Activated CD4-positive, alpha-beta T cell treated with anti-CD3 and anti-CD28 coated beads for 1 hour (primary cell): Measurements from ENCODE around the gene SRRM1.
"Not testable (repeated sequence)": the region's sequence is repeated elsewhere in the genome, so short reads cannot be mapped to it uniquely, and the experiment has no call there.

Experiments used
- DNase-seq: peaks from one replicate; pipeline ENCODE4 v3.0.0-alpha.2; 2020

Gene SRRM1

GRCh38 chr1:24696041-24696755, 53.1 kb downstream of the SRRM1 start:
- DNase-seq = no peak

- no peak for DNase-seq
Measured at GRCh38 chr1:24696756-24697330, 53.7 kb downstream of the SRRM1 start.

- not testable (repeated sequence) for DNase-seq
Measured at GRCh38 chr1:24697453-24698001, 54.4 kb downstream of the SRRM1 start.

DNA sequence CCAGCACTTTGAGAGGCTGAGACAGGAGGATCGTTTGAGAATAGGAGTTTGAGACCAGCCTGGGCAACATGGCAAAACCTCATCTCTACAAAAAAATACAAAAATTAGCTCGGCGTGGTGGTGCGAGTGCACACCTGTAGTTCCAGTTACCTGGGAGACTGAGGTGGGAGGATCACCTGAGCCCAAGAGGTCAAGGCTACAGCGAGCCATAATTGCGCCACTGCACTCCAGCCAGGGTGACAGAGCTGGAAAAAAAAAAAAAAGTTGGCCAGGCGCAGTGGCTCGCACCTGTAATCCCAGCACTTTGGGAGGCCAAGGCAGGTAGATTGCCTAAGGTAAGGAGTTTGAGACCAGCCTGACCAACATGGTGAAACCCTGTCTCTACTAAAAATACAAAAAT, 55.2 kb downstream of the SRRM1 start:
- DNase-seq = not testable (repeated sequence)

DNA sequence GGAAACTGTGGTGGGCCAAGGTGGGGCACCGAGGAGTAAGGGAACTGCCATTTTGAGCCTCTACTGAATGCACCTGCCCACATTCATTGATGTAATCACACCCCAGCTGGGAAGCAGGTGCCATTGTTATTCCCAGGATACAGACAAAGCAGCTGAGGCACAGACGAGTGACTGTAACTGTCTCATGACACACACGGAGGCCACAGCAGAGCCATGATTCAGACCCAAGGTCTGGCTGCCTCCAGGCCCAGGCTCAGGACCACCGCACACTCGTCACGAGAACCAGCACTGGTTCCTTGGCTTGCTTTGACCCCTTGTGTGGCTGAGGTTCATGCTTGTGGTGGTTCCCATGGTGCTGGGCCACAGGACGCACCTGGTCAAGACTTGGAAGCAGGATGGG, 56.5 kb downstream of the SRRM1 start:
- DNase-seq = no peak

DNA sequence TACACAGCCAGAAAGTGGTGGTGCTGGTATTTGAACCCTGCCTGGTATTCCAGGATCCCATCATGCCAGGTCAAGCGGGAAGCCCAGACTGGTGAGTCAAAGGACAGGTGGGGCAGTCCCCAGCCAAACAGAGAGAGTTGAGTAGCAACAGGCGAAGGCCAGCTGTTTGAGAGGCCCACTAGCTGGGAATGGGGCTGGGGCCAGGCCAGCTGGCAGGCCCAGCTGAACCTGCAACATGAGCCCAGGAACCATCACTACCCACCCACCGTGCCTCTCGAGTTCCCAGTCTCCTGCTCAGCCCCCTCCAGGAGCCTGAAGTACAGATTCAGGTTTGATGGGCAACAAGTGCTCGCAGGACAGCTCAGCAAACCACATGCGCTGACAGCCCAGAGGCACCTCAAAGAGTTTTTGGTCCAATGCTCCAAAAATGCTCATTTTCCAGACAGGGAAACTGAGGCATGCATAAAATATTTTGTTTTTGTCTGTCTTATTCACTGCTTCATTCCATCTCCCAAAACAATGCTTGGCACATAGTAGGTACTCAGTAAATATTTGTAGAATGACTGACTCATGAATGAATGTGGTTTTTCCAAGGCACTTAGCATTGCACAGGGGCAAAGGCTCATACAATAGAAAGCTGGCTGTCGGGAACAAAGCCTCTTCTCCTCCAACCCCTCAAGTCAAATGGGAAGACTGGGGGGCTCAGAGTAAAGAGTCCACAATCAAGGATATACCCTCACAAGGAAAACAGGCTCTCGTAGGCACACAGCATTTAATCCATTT, 59.6 kb downstream of the SRRM1 start:
- DNase-seq = no peak

DNA sequence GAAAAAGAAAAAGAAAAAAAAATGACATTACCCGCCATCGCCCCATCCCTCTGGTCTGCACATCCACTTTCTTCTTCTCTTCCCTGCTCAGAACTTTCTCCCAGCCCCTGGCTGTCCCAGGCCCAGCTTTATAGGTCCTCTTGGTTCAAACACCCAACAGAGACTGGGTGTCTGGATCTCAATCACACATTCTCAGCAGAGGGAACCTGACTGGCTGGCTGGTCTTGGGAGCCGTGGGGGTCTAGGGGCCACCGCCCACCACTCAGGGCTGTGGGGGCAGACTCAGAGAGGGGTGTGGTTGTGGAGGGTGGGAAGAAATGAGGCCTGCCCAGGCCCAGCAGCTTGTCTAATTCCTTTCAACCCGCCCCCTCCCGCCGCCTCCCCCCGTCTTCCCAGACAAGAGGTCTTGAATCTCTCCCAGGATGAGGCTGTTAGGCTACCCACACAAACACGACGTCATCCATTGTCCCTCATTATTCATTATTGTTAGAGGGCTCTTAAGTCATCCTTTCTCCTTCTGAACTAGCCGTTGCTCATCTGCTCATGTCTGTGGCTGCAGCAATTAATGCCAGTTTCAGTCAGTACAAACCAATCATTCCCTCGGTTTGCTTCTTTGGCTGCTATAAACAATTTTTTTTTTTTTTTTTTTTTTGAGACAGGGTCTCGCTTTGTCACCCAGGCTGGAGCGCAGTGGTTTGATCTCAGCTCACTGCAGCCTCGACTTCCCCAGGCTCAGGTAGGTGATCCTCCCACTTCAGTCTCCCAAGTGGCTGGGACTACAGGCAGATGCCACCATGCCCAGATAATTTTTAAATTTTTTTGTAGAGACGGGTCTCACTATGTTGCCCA, 61.5 kb downstream of the SRRM1 start:
- no peak for DNase-seq

DNA sequence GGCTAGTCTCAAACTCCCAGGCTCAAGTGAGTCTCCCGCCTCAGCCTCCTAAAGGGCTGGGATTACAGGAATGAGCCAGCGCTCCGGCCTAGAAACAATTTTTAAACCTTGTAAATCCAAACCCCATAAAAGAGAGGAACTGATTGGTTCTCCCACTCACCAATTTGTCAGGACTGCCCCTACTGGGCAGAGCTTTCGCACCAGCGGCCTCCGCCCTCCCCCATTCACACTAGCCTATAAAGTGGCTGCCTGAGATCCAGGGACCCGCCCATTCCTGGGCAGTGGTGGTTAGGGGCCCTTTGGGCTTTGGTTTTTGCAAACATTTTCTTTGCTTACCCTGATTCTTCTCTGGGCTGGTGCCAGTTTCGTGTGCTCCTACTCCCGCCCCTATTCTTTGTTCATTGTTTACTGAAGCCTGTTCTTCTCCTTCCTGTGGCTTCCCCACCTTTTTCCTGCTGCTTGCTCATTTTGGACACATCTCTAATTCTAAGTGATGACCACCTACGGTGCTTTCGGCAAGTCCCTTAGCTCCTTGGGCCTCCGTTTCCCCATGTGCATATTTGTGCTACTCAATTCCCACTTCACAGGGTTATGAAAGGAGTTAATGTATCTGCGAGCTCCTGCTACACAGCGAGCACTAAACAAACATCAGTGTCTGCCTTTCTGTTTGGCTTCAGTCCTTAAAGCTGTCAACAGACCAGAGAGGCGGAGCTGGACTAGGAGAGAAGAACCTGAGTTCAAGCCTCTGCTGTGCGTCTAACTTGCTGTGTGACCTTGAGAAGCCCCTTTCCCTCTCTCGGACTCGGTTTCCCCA, 62.4 kb downstream of the SRRM1 start:
- DNase-seq = no peak

DNA sequence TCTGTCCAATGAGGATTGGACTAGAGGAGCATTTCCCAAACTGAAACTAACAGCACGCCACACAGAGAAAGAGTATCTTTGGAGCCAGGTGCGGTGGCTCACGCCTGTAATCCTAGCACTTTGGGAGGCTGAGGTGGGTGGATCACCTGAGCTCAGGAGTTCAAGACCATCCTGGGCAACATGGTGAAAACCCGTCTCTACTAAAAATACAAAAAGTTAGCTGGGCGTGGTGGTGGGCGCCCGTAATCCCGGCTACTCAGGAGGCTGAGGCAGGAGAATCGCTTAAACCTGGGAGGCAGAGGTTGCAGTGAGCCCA, 62.9 kb downstream of the SRRM1 start:
- DNase-seq = not testable (repeated sequence)

DNA sequence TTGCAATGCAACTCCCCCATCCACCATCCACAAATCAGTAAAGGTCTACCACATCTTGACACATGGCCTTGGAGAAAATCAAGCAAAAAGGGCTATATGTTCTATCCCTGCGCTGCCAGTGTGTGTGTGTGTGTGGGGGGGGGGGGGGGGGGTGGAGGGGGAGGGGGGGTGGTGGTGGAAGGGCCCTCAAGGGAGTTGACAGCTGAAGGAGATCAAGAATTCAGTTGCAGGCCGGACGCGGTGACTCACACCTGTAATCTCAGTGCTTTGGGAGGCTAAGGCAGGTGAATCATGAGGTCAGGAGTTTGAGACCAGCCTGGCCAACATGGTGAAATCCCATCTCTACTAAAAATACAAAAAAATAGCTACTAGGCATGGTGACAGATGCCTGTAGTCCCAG, 64.6 kb downstream of the SRRM1 start:
- no peak for DNase-seq

DNA sequence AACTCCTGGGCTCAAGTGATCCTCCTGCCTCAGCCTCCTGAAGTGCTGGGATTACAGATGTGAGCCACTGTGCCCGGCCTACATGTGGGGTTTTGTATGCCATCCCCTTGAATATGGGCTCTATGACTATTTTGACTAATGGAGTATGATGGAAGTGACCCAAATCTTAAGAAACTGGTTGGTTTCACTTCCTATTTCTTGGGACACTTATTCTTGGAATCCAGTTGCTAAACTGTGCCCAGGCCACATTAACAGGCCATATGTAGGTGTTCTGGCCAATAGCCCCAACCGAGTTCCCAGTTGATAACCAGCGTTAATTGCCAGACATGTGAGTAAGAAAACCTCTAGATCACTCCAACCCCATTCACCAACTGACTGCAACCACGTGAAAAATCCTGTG, 65.8 kb downstream of the SRRM1 start:
- DNase-seq = no peak

DNA sequence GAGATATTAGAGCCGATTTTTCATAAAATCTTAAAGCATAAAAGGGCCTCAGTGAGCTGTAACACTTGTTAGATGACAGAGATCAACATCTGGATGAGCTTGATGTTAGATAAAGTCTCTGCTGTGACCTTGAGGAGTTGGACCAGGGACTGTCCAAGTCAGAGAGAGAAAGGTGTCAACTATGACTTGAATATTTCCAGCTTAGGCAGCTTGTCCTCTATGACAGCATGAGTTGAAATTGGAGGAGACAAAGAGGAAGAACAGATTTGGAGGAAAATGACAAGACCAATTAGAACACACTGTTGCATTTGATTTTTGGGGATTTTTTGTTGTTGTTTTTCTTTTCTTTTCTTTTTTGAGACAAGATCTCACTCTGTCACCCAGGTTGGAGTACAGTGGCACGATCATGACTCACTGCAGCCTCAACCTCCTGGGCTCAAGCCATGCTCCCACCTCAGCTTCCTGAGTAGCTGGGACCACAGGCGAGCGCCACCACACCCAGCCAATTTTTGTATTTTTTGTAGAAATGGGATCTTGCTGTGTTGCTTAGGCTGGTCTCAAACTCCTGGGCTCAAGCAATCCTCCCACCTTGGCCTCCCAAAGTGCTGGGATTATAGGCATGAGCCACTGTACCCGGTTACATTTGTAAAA, 66.8 kb downstream of the SRRM1 start:
- DNase-seq = no peak

GRCh38 chr1:24711329-24711728, 68.2 kb downstream of the SRRM1 start:
- DNase-seq = no peak

DNA sequence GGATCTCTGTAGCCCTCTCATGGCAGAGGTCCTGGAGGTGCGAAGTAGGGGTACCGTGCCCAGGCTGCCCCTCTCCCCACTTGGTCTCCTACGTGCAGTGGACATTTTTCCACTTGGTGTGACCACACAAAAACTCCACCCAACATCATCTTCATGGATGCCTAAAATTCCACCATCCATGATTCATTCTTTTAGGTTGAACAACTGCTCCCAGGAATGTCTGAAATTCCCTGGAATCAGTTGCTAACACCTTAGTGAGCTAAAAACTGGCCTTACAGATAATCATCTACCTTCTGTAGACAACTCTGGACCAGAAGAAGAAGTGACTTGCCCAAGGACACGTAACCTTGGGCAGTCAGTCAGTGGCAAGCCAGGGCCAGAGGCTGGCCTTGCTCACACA, 70.1 kb downstream of the SRRM1 start:
- no peak for DNase-seq

GRCh38 chr1:24713736-24714135, 70.6 kb downstream of the SRRM1 start:
- no peak for DNase-seq

DNA sequence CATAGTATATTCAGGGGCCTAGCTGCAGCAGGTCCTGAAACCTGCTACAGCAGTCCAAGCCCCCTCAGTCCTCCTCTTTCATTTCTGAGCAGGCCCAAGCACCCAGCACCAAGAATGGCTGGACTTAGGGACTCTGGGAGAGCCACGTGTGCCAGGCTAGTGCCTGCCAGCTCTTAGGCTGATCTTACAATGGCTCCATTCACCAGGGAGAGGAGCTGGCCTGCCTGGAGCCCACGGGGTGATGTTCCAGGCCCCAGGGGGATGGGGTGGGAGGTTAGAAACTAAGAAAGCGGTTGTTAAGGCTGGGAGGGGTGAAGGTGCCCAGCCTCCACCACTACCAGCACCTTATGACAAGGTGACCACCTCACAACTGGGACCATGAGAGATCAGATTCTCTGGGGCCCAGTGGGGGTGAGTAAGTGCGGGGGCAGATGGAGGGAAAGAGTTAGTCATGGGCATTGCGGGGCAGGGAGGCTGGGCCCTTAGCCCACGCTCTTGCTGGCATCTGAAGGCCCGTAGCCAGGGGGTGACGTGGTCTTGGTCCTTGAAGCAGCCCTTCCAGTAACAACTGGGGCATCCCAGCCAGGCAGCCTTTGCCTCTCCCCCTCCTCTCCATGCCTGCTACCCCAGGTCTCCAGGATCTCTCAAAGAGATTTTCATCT, 71.9 kb downstream of the SRRM1 start:
- DNase-seq = no peak

DNA sequence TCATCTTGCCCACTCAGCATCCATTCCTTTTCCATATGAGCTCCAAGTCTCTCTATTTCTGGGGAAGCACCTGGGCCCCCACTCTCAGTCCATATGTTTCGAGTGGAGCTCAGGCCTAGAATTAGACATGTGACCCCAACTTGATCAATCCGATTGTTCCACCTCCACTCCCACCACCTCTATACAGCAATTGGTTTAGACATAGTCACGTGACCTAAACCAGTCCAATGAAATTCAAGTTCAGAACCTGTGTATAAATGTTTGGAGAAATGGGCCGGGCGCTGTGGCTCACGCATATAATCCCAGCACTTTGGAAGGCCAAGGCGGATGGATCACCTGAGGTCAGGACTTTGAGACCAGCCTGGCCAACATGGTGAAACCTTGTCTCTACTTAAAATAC, 72.6 kb downstream of the SRRM1 start:
- DNase-seq = no peak

GRCh38 chr1:24717887-24718650, 75.0 kb downstream of the SRRM1 start:
- no peak for DNase-seq

- DNase-seq = no peak
Measured at GRCh38 chr1:24720152-24720551, 77.0 kb downstream of the SRRM1 start.

- DNase-seq = no peak
Measured at GRCh38 chr1:24721533-24721932, 78.4 kb downstream of the SRRM1 start.
